ENCODE results near the gene KRTAP9-4. TPM values are rescaled to one million over a fixed set of nuclear protein-coding genes. Genes with fewer than 3 reads are reported as not detected.
"Not testable (repeated sequence)": the region's sequence is repeated elsewhere in the genome, so short reads cannot be mapped to it uniquely, and the experiment has no call there.

The KRTAP9-4 gene
- total RNA-seq, 4 donors from 2014 or later, result not detected

DNA sequence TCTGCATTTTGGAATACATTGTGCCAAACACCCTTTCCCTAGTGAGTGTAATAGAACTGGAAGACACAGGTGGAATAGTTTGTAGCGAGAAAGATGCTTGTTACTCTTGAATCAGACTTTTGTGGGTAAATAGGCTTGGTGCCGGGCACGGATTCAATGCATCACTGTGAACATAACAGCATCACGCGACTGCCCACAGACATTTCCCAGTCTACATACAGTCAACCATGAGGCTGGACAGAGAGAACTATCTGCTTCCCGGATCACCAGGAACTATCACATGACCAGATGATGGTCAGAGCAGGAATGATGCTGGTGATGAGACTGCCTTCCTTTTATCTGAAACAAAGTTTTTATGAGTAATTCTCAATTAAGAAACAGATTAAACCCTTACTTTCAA is 23.4 kb upstream of the KRTAP9-4 start:
- WGBS, 2 donors (ENCODE audit: low coverage in 1 of 2), result 87 to 97% methylated on average over 4 to 6 of the region's 6 CpGs
- no peaks in the 10 kb centered on the region for H3K36me3 ChIP-seq
- no peak overlapping the region for H3K27ac ChIP-seq
- no peaks in the 10 kb centered on the region for H3K4me1 ChIP-seq
- ATAC-seq, result no peak
- TF ChIP-seq, protein P1, sequence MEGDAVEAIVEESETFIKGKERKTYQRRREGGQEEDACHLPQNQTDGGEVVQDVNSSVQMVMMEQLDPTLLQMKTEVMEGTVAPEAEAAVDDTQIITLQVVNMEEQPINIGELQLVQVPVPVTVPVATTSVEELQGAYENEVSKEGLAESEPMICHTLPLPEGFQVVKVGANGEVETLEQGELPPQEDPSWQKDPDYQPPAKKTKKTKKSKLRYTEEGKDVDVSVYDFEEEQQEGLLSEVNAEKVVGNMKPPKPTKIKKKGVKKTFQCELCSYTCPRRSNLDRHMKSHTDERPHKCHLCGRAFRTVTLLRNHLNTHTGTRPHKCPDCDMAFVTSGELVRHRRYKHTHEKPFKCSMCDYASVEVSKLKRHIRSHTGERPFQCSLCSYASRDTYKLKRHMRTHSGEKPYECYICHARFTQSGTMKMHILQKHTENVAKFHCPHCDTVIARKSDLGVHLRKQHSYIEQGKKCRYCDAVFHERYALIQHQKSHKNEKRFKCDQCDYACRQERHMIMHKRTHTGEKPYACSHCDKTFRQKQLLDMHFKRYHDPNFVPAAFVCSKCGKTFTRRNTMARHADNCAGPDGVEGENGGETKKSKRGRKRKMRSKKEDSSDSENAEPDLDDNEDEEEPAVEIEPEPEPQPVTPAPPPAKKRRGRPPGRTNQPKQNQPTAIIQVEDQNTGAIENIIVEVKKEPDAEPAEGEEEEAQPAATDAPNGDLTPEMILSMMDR (IDR thresholded peaks at IDR 0.05), result no peak
- TF ChIP-seq EP300 (IDR thresholded peaks at IDR 0.05), result no peak
- TF ChIP-seq POLR2A (IDR thresholded peaks at IDR 0.05), result no peak
- no peak for TF ChIP-seq POLR2AphosphoS5 (IDR thresholded peaks at IDR 0.05)
- H3K27me3 ChIP-seq, result peaks cover 14% of the 10 kb centered on the region
- H3K9me3 ChIP-seq, result peaks cover 0 to 2% (median 0%) of the 10 kb centered on the region in 3 donors
- H3K4me3 ChIP-seq, result no peak overlapping the region

DNA sequence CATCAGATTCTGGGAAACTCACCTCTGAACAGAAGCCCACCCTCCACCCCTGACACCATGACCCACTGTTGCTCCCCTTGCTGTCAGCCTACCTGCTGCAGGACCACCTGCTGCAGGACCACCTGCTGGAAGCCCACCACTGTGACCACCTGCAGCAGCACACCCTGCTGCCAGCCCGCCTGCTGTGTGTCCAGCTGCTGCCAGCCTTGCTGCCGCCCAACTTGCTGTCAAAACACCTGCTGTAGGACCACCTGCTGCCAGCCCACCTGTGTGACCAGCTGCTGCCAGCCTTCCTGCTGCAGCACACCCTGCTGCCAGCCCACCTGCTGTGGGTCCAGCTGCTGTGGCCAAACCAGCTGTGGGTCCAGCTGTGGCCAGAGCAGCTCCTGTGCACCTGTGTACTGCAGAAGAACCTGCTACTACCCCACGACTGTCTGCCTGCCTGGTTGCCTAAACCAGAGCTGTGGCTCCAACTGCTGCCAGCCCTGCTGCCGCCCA is 22.8 kb upstream of the KRTAP9-4 start, which contains the start of gene KRTAP9-2:
Gene KRTAP9-2 (plus strand): TSS at position 51 of the 498 bp plus-strand sequence. CDS start 7 bp downstream, at position 58.
- WGBS, 2 donors (ENCODE audit: low coverage in 1 of 2), result no CpG with 5 or more reads among the region's 4 CpGs
- not testable (repeated sequence) for ATAC-seq, H3K4me1 ChIP-seq, H3K4me3 ChIP-seq, H3K27ac ChIP-seq, H3K36me3 ChIP-seq, H3K9me3 ChIP-seq
- H3K27me3 ChIP-seq, result peaks cover 14% of the 10 kb centered on the region

DNA sequence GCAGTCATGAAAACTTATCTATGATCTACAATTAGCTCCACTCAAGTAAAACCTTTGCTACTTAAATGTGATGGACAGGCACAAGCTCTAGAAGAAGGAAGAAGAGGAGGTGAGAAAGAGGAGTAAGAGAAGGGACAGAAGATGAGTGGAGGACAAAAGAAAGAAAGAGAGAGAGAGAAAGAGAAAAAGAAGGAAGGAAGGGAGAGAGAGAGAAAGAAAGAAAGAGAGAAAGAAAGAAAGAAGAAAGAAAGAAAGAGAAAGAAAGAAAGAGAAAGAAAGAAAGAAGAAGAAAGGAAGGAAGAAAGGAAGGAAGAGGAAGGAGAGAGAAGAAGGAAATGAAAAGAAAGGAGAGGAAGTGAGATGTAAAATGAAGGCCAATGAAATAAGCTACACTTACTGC is 19.4 kb upstream of the KRTAP9-4 start:
- H3K9me3 ChIP-seq, result no peaks in the 10 kb centered on the region
- no peaks in the 10 kb centered on the region for H3K4me1 ChIP-seq
- peaks cover 36% of the 10 kb centered on the region for H3K27me3 ChIP-seq
- TF ChIP-seq POLR2AphosphoS5 (IDR thresholded peaks at IDR 0.05) (no peak), POLR2A (IDR thresholded peaks at IDR 0.05) (no peak), EP300 (IDR thresholded peaks at IDR 0.05) (no peak)
- TF ChIP-seq, protein P1 (IDR thresholded peaks at IDR 0.05), result no peak
- no peak for ATAC-seq
- H3K27ac ChIP-seq, result no peak overlapping the region
- H3K4me3 ChIP-seq, result no peak overlapping the region
- H3K36me3 ChIP-seq, result no peaks in the 10 kb centered on the region

- Histone ChIP-seq H3K27ac (no peak overlapping the region), H3K27me3 (peaks cover 31% of the 10 kb centered on the region), H3K36me3 (no peaks in the 10 kb centered on the region), H3K9me3 (no peaks in the 10 kb centered on the region), H3K4me3 (no peak overlapping the region), H3K4me1 (no peaks in the 10 kb centered on the region)
- ATAC-seq, result no peak
- 77 to 87% methylated on average over 4 to 6 of the region's 6 CpGs for WGBS, 2 donors (ENCODE audit: low coverage in 1 of 2)
- no peak for TF ChIP-seq POLR2A (IDR thresholded peaks at IDR 0.05)
- TF ChIP-seq EP300 (IDR thresholded peaks at IDR 0.05), result no peak
- TF ChIP-seq, protein P1 (IDR thresholded peaks at IDR 0.05), result no peak
- TF ChIP-seq POLR2AphosphoS5 (IDR thresholded peaks at IDR 0.05), result no peak
These were observed 17.8 kb upstream of the KRTAP9-4 start for GRCh38 chr17:41231731-41232130.

DNA sequence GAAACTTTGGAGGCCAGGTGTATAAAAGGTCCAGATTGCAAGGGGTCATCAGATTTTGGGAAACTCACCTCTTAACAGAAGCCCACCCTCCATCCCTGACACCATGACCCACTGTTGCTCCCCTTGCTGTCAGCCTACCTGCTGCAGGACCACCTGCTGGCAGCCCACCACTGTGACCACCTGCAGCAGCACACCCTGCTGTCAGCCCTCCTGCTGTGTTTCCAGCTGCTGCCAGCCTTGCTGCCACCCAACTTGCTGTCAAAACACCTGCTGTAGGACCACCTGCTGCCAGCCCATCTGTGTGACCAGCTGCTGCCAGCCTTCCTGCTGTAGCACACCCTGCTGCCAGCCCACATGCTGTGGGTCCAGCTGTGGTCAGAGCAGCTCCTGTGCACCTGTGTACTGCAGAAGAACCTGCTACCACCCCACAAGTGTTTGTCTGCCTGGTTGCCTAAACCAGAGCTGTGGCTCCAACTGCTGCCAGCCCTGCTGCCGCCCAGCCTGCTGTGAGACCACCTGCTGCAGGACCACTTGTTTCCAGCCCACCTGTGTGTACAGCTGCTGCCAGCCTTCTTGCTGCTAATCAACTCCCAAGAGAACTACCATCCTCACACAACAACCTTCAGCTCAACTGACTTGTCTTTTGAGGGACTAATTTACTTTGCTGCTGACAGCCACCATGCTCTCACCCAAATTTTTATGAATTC is 16.9 kb upstream of the KRTAP9-4 start, which contains the start of gene KRTAP9-3:
Gene KRTAP9-3 (plus strand): TSS at position 51 of the 707 bp plus-strand sequence. CDS start 53 bp downstream, at position 104.
- not testable (repeated sequence) for H3K4me1 ChIP-seq, ATAC-seq, H3K9me3 ChIP-seq, H3K27ac ChIP-seq, H3K36me3 ChIP-seq, H3K4me3 ChIP-seq
- peaks cover 31% of the 10 kb centered on the region for H3K27me3 ChIP-seq
- no CpG with 5 or more reads among the region's 1 CpG for WGBS, 2 donors (ENCODE audit: low coverage in 1 of 2)

DNA sequence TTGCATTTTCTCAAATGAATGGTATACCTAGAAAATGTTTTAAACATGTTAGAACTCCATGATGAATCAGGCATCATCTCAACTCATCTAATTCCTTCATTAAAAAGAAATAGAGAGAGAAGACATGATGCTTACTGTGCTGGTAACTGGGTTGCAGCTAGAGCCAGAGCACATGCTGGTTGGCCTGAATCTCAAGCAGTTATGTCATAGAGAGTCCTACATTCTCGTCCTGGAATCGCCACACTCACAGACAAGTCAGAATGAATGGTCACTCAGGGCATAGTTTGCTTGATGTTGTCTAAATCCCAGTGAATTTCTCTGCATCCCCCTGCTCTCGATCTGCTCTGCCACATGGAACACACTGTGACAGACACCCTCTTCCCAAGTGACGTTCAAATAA is 12.4 kb upstream of the KRTAP9-4 start:
- H3K9me3 ChIP-seq, H3K36me3 ChIP-seq, H3K4me3 ChIP-seq, ATAC-seq, H3K4me1 ChIP-seq, H3K27ac ChIP-seq: not testable (repeated sequence)
- peaks cover 32% of the 10 kb centered on the region for H3K27me3 ChIP-seq
- 54 to 60% methylated on average over 4 of the region's 4 CpGs for WGBS, 2 donors (ENCODE audit: low coverage in 1 of 2)

GRCh38 chr17:41237949-41238437 is 11.5 kb upstream of the KRTAP9-4 start, which contains the start of gene KRTAP9-8:
KRTAP9-8 (plus strand) TSS chr17:41237999; CDS start chr17:41238052, 53 bp downstream.
- H3K9me3 ChIP-seq, H3K4me3 ChIP-seq, H3K36me3 ChIP-seq, H3K27ac ChIP-seq, H3K4me1 ChIP-seq, ATAC-seq: not testable (repeated sequence)
- WGBS, 2 donors (ENCODE audit: low coverage in 1 of 2), result 33% methylated on average over 1 of the region's 3 CpGs; no CpG with 5 or more reads in 1 of the 2 donors
- H3K27me3 ChIP-seq, result peaks cover 23% of the 10 kb centered on the region

GRCh38 chr17:41246995-41247787 is 2.3 kb upstream of the KRTAP9-4 start:
- H3K4me1 ChIP-seq, H3K9me3 ChIP-seq, H3K27ac ChIP-seq, H3K36me3 ChIP-seq, H3K4me3 ChIP-seq, ATAC-seq: not testable (repeated sequence)
- WGBS, 2 donors (ENCODE audit: low coverage in 1 of 2), result 43 to 50% methylated on average over 1 to 2 of the region's 2 CpGs
- peaks cover 10% of the 10 kb centered on the region for H3K27me3 ChIP-seq

Data from gastroesophageal sphincter (tissue), 4 donors.